Esophagus squamous epithelium (tissue), 4 donors: ENCODE results near the gene DDX47.

ENCODE experiments used
- POLR2A ChIP-seq, 4 donors: fragments of 450-650 bp; IDR thresholded peaks; one replicate each; pipeline ENCODE4 v1.6.1; 2017; ENCODE audit warnings: antibody characterized with exemption in 4 of 4, mild to moderate bottlenecking in 4 of 4, moderate library complexity in 3 of 4
- TF ChIP-seq, protein P1 (sequence below), 6 experiments: fragments of 450-650 bp in 4 of 6; fragments of 200-600 bp in 2 of 6; sonication (generic) in 2 of 6; IDR thresholded peaks; one replicate each; pipeline ENCODE4 v1.5.1; 2016 to 2019; ENCODE audit warnings: antibody characterized with exemption in 6 of 6, mild to moderate bottlenecking in 4 of 6, moderate library complexity in 4 of 6

DNA sequence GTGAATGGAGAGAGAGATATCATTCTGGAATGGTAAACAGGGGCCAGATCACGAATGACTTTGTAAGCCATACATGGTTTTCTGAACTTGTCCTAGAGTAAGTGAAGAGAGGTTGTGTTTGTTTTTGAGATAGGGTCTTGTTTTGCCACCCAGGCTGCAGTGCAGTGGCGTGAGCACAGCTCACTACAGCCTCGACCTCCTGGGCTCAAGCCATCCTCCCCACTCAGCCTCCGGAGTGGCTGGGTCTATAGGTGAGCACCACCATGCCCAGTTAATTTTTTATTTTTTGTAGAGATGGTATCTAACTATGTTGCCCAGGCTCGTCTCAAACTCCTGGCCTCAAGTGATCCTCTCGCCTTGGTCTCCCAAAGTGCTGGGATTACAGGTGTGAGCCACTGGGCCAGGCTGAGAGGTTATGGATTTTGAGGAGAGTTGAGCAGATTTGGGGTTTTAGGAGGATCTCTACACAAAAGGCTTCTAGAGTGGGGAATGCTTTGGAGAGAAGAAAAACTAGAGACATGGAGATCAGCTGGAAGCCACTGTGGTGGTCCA is 58.5 kb downstream of the DDX47 start:
- no peak for TF ChIP-seq POLR2A (IDR thresholded peaks at IDR 0.05)
- TF ChIP-seq, protein P1, sequence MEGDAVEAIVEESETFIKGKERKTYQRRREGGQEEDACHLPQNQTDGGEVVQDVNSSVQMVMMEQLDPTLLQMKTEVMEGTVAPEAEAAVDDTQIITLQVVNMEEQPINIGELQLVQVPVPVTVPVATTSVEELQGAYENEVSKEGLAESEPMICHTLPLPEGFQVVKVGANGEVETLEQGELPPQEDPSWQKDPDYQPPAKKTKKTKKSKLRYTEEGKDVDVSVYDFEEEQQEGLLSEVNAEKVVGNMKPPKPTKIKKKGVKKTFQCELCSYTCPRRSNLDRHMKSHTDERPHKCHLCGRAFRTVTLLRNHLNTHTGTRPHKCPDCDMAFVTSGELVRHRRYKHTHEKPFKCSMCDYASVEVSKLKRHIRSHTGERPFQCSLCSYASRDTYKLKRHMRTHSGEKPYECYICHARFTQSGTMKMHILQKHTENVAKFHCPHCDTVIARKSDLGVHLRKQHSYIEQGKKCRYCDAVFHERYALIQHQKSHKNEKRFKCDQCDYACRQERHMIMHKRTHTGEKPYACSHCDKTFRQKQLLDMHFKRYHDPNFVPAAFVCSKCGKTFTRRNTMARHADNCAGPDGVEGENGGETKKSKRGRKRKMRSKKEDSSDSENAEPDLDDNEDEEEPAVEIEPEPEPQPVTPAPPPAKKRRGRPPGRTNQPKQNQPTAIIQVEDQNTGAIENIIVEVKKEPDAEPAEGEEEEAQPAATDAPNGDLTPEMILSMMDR (IDR thresholded peaks at IDR 0.05) = no peak
